HG03571 (cell line): ENCODE measurements around the gene APOL3.
"Not testable (repeated sequence)": the region's sequence is repeated elsewhere in the genome, so short reads cannot be mapped to it uniquely, and the experiment has no call there.

Experiments used
- ATAC-seq: cut with Tn5 transposase; IDR thresholded peaks from one replicate; pipeline ENCODE4 v1.9.1; 2021; ENCODE audit not compliant: unreplicated experiment

Gene APOL3

DNA sequence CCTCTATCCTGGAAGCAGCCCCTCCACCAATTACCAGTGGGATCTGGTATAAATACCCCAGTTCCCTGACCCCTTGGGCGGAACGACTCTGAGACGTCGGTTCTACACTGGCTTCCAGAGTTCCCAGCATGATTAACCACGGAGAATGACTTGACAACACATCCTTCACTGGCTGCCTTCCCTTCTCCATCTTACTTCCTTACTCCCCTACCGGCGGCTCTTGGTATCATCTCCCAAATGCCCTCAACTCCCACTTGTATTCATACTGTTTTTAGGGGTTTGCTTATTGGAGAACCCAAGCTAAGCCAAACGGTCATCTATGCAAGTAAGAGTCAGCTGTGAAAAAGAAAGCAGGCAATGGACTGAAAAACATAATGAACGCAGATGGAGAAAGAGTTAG, 56.1 kb downstream of the APOL3 start:
- ATAC-seq: no peak

DNA sequence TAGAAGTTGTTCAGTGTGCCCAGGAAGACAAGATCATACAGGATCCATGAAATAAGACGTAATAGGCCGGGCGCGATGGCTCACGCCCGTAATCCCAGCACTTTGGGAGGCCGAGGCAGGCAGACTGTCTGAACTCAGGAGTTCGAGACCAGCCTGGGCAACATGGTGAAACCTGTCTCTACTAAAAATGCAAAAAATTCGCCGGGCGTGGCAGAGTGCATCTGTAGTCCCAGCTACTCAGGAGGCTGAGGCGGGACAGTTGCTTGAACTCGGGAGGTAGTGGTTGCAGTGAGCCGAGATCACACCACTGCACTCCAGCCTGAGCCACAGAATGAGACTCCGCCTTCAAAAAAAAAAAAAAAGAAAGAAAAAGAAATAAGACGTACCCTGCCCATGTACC, 56.7 kb downstream of the APOL3 start:
- ATAC-seq: no peak

DNA sequence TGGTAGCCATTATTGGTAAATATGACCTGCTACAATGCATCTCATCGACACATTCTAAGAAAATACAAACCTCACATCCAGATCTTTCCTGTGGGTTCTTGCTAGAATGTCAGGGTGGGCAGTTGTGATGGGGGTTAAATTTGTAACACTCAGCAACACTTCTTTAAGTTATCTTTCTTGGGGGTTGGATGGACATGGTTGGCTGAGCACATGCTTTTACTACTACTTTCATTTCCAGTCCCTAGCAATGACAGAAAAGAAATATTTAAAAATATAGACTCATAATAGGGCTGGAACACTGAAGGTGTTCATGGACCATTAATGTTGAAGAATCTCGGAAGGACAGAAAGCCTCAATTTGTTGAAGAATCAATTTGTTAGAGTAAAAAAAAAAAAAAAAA, 57.6 kb downstream of the APOL3 start:
- no peak for ATAC-seq

DNA sequence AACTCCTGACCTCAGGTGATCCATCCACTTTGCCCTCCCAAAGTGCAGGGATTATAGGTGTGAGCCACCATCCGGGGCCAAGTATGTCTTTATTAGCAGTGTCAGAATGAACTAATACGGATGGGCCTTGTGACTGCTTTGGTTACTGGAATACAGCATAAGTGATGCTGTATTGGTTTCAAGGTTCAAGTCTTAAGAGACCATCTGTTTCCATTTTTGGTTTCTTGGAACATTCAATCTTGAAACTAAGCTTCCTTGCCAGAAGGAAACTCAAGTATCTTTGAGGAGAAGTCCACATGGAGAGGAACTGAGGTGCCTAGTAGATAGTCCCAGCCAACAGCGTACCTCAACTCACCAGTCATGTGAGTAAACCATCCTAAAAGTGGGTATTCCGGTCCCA, 58.8 kb downstream of the APOL3 start:
- ATAC-seq: no peak

DNA sequence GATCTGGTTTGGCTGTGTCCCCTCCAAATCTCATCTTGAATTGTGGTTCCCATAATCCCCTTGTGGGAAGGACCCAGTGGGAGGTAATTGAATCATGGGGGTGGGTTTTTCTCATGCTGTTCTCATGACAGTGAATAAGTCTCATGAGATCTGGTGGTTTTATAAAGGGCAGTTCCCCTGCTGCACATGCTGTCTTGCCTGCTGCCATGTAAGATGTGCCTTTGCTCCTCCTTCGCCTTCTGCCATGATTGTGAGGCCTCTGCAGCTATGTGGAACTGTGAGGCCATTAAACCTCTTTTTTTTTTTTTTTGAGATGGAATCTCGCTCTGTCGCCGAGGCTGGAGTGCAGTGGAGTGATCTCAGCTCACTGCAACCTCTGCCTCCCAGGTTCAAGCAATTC, 59.6 kb downstream of the APOL3 start:
- not testable (repeated sequence) for ATAC-seq

DNA sequence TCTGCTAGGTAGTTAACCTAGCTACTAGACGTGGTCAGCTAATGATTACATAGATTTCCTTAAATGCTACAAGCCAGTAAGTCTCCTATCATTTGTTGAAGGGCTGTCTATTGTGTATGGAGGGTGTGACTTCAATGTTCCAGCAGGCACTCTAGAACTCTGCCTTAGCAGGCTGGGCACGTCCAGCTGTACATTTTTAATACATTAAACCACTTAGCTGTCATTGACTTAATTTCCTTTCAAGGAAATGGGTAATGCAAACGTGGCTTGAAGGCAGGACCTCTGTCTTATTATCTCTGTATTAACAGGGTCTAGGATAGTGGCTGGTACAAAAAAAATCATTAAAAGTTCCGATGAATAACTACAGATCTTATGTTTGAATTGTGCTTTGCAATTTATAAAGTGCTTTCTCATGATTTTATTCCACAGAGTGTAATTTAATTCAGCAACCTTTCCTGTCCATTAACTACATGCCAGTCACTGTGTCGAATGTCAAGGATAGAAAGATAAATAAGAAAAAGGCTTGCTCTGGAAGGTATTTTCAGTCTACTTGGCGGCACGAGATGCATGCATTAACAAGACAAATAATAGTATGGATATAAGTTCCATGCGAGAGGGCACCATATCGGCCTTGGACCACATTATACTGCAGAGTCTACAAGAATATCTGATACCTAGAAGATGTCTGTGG, 60.3 kb downstream of the APOL3 start:
- ATAC-seq: no peak

DNA sequence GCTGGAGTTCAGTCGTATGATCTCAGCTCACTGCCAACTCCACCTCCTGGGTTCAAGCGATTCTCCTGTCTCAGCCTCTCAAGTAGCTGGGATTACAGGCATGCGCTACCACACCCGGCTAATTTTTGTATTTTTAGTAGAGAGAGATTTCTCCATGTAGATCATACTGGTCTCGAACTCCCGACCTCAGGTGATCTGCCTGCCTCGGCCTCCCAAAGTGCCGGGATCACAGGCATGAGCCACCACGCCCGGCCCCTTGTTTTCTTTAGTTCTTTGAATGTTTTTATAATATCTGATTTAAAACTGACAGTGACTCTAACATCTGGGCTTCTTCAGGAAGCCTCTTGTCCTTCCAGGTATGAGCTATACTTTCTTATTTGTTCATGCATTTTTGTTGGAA, 61.0 kb downstream of the APOL3 start:
- not testable (repeated sequence) for ATAC-seq

DNA sequence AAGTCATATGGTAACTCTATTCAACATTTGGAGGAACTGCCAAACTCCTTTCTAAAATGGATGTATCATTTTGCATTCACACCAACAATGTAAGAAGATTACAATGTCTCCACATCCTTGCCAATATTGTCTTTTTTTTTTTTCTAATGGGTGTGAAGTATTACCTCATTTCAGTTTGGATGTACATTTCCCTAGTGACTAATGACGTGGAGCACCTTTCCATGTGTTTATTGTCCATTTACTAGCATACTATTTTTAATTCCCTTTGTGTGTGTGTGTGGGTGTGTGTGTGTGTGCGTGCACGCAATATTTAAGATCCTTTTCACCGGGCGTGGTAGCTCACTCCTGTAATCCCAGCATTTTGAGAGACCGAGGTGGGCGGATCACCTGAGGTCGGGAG, 62.7 kb downstream of the APOL3 start:
- ATAC-seq: no peak

DNA sequence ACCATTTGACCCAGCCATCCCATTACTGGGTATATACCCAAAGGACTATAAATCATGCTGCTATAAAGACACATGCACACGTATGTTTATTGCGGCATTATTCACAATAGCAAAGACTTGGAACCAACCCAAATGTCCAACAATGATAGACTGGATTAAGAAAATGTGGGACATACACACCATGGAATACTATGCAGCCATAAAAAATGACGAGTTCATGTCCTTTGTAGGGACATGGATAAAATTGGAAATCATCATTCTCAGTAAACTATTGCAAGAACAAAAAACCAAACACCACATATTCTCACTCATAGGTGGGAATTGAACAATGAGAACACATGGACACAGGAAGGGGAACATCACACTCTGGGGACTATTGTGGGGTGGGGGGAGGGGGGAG, 69.8 kb downstream of the APOL3 start:
- ATAC-seq: not testable (repeated sequence)
